ENCODE measurements around the gene PTBP3.
A peak's percentile ranks its signal among the peaks of the same experiment; 100 is the strongest.
"Not testable (repeated sequence)": the region's sequence is repeated elsewhere in the genome, so short reads cannot be mapped to it uniquely, and the experiment has no call there.

Gene PTBP3

DNA sequence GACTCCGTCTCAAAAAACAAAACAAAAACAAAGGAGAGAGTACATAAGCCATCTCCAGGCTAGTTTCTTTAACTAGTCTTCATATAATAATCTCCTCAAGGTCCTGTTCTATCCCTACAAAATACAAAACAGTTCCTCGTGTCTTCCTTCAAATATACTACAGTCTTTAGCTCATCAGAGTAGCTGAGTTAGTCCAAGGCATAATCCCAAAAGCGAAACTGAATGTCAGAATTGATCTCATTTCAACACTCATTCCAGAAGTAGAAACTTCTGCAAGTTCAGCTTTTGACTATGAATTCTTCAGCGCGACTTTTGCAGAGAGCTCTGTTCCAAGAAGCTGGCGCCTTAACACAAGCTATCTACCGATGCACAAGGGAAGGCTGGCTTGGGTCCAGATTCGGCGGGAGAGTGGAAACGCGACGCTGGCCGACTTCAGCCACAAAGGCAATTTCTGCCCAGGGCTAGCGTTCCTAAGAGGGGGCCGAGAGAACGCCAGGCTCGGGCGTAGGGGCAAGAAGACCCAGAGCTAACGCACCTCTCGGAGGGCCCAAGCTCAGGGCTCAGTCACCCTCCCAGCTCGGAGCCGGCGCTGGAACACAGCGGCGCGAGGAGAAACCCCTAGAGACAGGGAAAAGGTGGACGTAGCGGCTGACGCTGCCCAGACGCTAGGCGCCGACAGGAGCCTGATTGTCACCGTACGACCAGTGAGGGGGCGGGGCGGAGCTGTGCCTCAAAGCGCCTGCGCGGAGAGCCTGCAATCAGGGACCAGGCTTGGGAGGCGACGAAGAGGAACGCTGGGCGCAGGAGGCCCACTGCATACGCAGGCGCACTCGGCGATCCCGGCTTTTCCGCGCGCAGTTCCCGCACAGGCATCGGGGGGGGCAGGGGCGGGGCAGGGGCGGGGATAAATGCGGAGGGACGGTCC is 46.0 kb upstream of the PTBP3 start:
- peak; percentile 94 for DNase-seq (ENCODE audit: low read depth)
- TF ChIP-seq, protein P1, sequence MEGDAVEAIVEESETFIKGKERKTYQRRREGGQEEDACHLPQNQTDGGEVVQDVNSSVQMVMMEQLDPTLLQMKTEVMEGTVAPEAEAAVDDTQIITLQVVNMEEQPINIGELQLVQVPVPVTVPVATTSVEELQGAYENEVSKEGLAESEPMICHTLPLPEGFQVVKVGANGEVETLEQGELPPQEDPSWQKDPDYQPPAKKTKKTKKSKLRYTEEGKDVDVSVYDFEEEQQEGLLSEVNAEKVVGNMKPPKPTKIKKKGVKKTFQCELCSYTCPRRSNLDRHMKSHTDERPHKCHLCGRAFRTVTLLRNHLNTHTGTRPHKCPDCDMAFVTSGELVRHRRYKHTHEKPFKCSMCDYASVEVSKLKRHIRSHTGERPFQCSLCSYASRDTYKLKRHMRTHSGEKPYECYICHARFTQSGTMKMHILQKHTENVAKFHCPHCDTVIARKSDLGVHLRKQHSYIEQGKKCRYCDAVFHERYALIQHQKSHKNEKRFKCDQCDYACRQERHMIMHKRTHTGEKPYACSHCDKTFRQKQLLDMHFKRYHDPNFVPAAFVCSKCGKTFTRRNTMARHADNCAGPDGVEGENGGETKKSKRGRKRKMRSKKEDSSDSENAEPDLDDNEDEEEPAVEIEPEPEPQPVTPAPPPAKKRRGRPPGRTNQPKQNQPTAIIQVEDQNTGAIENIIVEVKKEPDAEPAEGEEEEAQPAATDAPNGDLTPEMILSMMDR (IDR thresholded peaks at IDR 0.05; ENCODE audit: control insufficient read depth, extremely low read depth, insufficient read depth) = 0 out of 2 replicates have a peak, but pooled peaks have one; percentile 21
- peak overlapping the region; percentile 65 for H3K4me3 ChIP-seq (ENCODE audit: low read depth, low read length)

DNA sequence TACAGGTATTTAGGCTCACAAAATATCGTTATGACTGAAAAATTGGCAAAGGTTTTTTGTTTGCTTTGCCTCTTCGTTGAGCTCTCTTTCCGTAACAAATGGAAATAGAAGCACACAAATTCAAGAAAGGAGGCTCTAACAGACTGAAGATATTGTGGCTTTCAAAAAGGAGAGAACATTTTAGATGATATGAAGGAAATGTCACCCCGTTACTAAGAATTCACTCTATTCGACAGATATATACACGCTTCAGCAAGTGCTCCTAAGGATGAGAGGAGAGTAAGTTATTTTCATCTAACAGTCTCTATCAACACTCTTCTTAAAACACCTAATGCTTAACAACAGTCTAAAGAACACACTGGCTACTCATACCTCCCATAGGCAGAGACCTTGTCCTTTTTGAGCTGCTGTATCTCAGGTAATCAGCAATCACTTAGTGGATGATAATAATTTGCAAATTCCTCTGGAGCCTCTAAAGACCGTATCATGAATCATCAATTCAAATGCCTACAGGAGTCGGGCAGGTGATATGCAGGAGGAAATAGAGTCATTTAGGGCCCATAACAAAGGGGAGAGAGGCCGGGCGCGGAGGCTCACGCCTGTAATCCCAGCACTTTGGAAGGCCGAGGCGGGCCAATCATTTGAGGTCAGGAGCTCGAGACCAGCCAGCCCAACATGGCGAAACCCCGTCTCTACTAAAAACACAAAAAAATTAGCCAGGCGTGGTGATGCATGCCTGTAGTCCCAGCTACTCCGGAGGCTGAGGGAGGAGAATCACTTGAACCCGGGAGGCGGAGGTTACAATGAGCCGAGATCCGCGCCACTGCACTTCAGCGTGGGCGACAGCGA is 45.1 kb upstream of the PTBP3 start:
- no peak for DNase-seq (ENCODE audit: low read depth)
- TF ChIP-seq, protein P1 (IDR thresholded peaks at IDR 0.05; ENCODE audit: control insufficient read depth, extremely low read depth, insufficient read depth) = no peak
- H3K4me3 ChIP-seq (ENCODE audit: low read depth, low read length) = peak overlapping the region; percentile 65

DNA sequence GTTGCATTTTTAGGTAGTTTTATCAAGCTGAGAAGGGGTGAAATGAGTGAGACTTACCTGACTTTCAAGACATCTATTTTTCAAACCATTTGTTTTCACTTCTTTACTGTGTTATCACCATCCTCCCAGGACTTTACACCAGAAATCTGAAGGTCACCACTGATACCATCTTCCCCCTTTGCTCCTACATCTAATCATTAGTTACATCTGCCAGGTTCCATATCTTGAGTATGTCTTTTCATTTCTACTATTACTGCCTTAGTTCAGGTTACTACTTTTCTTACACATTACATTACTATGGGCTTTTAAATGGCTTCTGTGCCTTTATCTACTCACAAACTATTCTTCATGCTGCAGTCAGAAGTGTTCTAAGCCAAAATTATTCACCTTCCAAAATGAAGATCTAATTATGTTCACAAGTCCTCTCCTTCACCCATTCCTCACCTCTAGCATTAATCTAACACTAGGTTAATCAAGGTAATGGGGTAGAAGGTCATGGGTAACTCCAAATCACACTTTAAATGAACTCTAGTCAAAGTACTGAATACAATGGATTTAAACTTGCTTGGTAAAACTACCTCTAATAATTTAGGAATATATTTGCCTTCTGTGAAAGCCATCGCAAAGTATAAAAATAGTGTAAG is 44.4 kb upstream of the PTBP3 start:
- TF ChIP-seq, protein P1 (IDR thresholded peaks at IDR 0.05; ENCODE audit: control insufficient read depth, extremely low read depth, insufficient read depth) = no peak
- DNase-seq (ENCODE audit: low read depth) = no peak
- no peak overlapping the region for H3K4me3 ChIP-seq (ENCODE audit: low read depth, low read length)

DNA sequence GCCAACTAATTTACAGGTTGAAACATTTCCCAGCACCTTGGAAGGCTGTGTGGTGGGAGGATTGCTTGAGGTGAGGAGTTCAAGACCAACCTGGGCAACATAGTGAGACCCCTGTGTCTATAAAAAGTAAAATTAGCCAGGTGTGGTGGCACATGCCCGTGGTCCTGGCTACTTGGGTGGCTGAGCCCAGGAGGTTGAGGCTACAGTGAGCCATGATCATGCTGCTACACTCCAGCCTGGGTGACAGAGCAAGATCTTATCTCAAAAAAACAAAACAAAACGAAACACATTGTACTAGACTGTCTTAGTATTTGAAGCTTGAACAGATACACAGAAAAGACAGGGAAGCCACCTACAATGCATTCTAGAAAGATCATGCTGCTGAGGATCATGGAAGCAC is 43.7 kb upstream of the PTBP3 start:
- no peak for DNase-seq (ENCODE audit: low read depth)
- no peak overlapping the region for H3K4me3 ChIP-seq (ENCODE audit: low read depth, low read length)
- TF ChIP-seq, protein P1 (IDR thresholded peaks at IDR 0.05; ENCODE audit: control insufficient read depth, extremely low read depth, insufficient read depth) = no peak

DNA sequence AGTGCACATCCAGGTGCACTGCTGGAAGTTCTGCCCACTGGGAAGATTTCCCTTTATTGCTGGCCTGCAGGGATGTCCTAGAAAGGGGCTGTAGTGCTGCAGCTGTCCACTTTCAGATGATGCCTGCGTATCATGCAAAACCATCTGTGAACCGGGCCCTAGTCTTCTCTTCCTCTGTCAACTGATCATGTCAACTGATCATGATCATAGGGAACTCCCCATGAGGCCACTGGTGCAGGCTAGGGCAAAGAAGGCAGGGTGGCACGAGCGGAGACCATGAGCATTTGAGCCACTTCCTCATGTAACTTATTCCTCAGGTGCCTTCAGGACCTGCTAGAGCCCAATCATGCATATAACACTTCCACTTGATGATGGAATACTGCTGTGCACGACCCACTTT is 41.9 kb upstream of the PTBP3 start:
- TF ChIP-seq, protein P1 (IDR thresholded peaks at IDR 0.05; ENCODE audit: control insufficient read depth, extremely low read depth, insufficient read depth) = no peak
- DNase-seq (ENCODE audit: low read depth) = no peak
- H3K4me3 ChIP-seq (ENCODE audit: low read depth, low read length) = no peak overlapping the region

DNA sequence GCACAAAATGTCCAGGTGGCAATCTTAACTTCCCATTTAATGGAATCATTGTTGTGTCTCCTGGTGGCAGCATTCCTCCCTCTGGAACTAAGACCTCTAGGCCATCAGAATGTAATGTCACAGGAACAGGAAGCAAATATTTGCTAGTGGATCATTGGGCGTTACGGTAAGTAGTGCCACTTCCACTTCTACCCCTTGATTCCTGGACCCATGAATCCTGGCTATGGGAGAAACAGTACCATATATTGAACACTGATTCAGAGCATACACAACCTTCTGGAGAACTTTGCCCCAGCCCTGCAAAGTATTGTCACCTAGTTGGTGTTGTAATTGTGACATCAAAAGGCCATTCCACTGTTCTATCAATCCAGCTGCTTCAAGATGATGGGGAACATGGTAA is 40.8 kb upstream of the PTBP3 start:
- H3K4me3 ChIP-seq (ENCODE audit: low read depth, low read length); DNase-seq (ENCODE audit: low read depth): not testable (repeated sequence)

DNA sequence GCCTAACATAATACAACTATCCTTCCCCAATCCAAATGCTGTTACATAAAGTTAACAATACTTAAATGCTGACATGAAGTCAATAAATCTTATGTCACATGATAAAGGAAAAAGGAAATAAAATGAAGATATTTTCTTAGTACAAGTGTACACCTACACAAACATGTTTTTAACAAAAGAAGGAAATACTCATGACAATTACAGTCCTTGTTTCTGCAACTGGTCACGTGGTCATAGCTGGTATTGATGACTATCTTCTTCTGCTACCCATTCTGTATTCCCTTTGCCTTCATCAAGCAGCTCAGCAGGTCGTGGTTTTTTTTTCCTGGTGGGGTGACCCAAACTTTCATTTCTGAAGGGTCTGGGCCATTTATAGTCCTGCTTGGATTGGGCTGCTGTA is 40.2 kb upstream of the PTBP3 start:
- DNase-seq (ENCODE audit: low read depth); H3K4me3 ChIP-seq (ENCODE audit: low read depth, low read length): not testable (repeated sequence)

Data from LNCaP clone FGC (cell line).